GM19328 (cell line): ENCODE data around the gene CCDC71L.

Source experiments
- ATAC-seq: cut with Tn5 transposase; IDR thresholded peaks from one replicate; pipeline ENCODE4 v1.9.1; 2021; ENCODE audit warnings: mild to moderate bottlenecking, moderate library complexity; ENCODE audit not compliant: unreplicated experiment

Gene CCDC71L

DNA sequence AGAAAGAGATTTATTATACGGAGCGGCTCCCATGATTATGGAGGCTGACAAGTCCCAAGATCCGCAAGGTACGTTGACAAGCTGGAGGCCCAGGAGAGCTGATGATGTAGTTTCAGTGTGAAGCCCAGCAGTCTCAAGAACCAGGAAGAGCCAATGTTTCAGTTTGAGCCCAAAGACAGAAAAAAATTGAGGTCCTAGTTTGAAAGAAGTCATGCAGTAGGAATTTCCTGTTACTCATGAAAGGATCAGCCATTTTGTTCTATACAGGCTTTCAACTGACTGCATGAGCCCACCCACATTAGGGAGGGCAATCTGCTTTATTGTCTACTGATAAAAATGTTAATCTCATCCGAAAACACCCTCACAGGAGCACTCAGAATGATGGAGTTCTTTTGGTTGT lies 51.5 kb downstream of the CCDC71L start:
- no peak for ATAC-seq

DNA sequence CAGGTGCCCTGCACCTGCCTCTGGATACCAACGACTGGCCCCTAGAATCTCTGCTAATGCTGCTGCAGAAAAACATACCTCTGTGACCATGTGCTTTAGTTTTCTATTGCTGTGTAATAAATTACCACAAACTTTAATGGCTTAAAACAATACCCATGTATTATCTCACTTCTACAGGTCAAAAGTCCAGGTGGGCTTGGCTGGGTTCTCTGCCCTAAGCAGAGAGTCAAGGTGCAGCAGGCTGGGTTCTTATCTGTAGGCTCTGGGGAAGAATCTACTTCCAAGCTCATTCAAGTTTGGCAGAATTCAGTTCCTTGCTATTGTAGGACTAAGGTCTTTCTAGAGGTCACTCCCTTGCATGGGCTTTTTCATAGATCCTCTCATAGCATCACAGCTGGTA lies 52.3 kb downstream of the CCDC71L start:
- no peak for ATAC-seq
